Osteocyte (in vitro differentiated cells): Measurements from ENCODE around the gene DUSP5. TPM values are rescaled to one million over a fixed set of nuclear protein-coding genes. Genes with fewer than 3 reads are reported as not detected.
"Not testable (repeated sequence)": the region's sequence is repeated elsewhere in the genome, so short reads cannot be mapped to it uniquely, and the experiment has no call there.

ENCODE experiments used
- DNase-seq: peaks from one replicate; pipeline ENCODE4 v3.0.0; 2021; ENCODE audit warnings: mixed read lengths; ENCODE audit not compliant: unreplicated experiment; ENCODE audit errors: extremely low spot score
- H3K27ac Mint-ChIP-seq: one replicate; pipeline ENCODE4 v1.8.0; 2021; ENCODE audit warnings: mild to moderate bottlenecking, mixed read lengths; ENCODE audit not compliant: unreplicated experiment
- H3K27me3 Mint-ChIP-seq: one replicate; pipeline ENCODE4 v1.8.0; 2021; ENCODE audit warnings: mixed read lengths; ENCODE audit not compliant: unreplicated experiment
- H3K36me3 Mint-ChIP-seq: one replicate; pipeline ENCODE4 v1.8.0; 2021; ENCODE audit warnings: mixed read lengths; ENCODE audit not compliant: unreplicated experiment
- H3K4me1 Mint-ChIP-seq: one replicate; pipeline ENCODE4 v1.8.0; 2021; ENCODE audit warnings: mixed read lengths; ENCODE audit not compliant: unreplicated experiment
- H3K4me3 Mint-ChIP-seq: one replicate; pipeline ENCODE4 v1.8.0; 2021; ENCODE audit warnings: mild to moderate bottlenecking, moderate library complexity, mixed read lengths; ENCODE audit not compliant: unreplicated experiment
- H3K9me3 Mint-ChIP-seq: one replicate; pipeline ENCODE4 v1.8.0; 2021; ENCODE audit warnings: mixed read lengths; ENCODE audit not compliant: unreplicated experiment
- total RNA-seq: library from RNA; stranded (reverse); gene quantifications from 2 replicates; pipeline ENCODE4 v1.2.1, GENCODE V29; 2021
- TF ChIP-seq, protein P1 (sequence below): fragments of 200-600 bp; sonication (generic); IDR thresholded peaks from 2 replicates; pipeline ENCODE4 v1.5.0; 2021; ENCODE audit warnings: antibody characterized with exemption, mild to moderate bottlenecking, moderate library complexity

Gene DUSP5
- total RNA-seq, 1 donor from 2014 or later: 16.1 TPM

DNA sequence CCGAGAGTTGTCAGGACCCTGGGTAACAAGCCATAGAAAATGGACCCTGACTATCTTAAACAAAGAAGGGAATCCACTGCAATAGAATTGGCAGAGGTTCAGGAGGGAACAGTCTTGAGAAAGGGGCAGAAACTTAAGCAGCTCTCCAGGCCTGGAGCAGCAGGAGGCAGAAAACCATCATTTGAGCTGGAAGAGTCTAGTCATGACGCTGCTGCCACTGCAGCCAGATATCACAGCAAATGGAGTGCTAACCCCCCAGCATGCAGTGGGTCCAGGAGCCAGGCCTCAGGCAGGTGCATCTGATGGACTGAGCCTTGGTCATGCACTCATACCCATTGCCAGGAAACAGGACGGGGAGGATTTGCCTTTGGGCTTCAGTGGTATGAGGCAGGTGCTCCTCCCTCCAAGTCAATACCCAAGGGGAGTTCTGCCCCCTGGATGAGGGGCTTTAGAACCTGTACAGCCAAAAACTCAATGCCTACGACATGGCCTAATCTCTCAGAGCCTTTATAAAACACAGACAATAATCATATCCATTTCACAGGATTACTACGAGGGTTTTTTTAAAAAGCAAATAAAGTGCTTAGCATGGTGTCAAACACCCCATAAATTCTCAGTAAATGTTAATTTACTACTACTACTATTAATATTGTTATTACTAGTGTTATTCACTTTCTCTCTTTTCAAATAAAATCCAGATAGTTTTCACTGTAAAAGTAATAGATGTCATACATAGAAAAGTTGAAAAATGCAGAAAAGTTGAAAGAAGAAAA lies 30.7 kb downstream of the DUSP5 start:
- Mint-ChIP-seq H3K36me3 (no peaks in the 10 kb centered on the region), H3K4me3 (no peak overlapping the region), H3K9me3 (no peaks in the 10 kb centered on the region), H3K27me3 (no peaks in the 10 kb centered on the region), H3K4me1 (peaks cover 47% of the 10 kb centered on the region), H3K27ac (peak overlapping the region; percentile 93)
- peak; percentile 56 for DNase-seq
- TF ChIP-seq, protein P1, sequence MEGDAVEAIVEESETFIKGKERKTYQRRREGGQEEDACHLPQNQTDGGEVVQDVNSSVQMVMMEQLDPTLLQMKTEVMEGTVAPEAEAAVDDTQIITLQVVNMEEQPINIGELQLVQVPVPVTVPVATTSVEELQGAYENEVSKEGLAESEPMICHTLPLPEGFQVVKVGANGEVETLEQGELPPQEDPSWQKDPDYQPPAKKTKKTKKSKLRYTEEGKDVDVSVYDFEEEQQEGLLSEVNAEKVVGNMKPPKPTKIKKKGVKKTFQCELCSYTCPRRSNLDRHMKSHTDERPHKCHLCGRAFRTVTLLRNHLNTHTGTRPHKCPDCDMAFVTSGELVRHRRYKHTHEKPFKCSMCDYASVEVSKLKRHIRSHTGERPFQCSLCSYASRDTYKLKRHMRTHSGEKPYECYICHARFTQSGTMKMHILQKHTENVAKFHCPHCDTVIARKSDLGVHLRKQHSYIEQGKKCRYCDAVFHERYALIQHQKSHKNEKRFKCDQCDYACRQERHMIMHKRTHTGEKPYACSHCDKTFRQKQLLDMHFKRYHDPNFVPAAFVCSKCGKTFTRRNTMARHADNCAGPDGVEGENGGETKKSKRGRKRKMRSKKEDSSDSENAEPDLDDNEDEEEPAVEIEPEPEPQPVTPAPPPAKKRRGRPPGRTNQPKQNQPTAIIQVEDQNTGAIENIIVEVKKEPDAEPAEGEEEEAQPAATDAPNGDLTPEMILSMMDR: no peak

DNA sequence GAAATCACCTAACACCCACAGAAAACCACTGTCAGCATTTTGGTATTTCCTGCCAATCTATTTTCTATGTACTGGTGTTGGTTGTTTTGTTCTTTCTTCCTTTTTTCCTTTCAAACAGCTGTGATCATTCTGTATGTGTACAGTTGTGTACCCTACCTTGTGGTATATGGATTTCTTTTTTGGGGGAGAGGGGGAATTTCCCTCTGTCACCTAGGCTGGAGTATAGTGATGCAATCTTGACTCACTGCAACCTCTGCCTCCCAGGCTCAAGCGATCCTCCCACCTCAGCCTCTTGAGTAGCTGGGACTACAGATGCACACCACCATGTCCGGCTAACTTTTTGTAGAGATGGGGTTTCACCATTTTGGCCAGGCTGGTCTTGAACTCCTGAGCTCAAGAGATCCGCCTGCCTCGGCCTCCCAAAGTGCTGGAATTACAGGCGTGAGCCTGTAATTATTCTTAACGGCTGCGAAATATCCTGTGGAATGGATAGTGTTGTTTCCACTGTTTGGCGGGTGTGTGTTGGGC lies 31.4 kb downstream of the DUSP5 start:
- H3K9me3 Mint-ChIP-seq, H3K27me3 Mint-ChIP-seq, H3K36me3 Mint-ChIP-seq, H3K4me3 Mint-ChIP-seq: not testable (repeated sequence)
- Mint-ChIP-seq H3K27ac (peak overlapping the region; percentile 93), H3K4me1 (peaks cover 47% of the 10 kb centered on the region)
- DNase-seq: peak; percentile 11

DNA sequence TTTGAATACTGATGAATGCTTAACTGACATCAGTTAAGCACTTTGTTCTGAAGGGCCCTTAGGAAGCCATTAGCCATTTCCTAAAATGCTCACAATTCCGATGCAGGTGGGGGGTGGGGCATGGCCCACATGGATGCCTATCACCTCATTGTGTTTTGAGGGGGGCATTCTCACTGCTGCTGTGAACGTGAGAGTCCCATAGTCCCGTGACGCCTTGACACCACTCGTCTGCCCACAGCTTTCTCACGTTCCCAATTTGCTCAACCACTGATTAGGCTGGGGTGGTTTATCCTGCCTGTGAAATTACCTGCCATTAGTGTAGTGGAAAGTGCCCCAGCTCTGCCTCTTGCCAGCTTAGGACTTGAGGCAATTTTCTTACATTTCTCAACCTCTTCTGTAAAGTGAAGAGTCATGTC lies 31.9 kb downstream of the DUSP5 start:
- H3K9me3 Mint-ChIP-seq: no peaks in the 10 kb centered on the region
- H3K27me3 Mint-ChIP-seq: no peaks in the 10 kb centered on the region
- peak overlapping the region; percentile 56 for H3K27ac Mint-ChIP-seq

DNA sequence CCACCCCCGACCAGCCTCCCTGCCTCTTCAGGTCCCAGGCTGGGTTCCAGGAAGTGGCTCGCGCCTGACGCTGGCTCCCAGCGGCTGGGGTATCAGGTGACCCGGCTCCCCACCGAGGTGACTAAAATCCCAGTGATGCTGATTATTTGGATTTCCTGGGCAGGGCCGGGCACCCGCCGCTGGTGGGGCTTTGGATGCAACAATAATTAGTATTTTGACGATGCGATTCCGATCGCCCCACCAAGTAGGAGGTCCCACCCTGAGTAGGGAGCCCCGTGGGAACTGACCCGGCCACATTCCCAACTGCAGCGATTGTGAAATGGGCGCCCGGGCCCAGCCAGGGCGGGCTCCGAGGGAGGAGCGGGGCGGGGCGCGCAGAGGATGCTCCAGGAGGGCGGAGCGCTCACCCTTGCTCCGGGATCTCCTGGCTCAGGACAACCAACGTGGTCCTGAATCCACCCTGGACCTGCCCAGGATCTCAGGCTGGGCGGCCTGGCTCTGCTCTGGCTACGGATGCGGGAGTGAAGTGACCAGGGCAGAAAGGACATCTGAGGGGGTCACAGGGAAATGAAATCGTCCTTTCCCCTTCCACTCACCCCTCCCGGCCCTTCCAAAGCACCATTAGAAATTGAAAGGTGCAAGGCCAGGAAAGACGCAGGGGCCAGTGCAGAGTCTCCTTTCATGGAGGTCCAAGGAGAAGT lies 32.6 kb downstream of the DUSP5 start:
- peak; percentile 84 for DNase-seq
- H3K27ac Mint-ChIP-seq: peak overlapping the region; percentile 57
- H3K27me3 Mint-ChIP-seq: no peaks in the 10 kb centered on the region
- no peaks in the 10 kb centered on the region for H3K9me3 Mint-ChIP-seq
- TF ChIP-seq, protein P1: no peak
- peak overlapping the region; percentile 35 for H3K4me3 Mint-ChIP-seq
- peaks cover 41% of the 10 kb centered on the region for H3K4me1 Mint-ChIP-seq
- no peaks in the 10 kb centered on the region for H3K36me3 Mint-ChIP-seq

More for the DNA sequence above, 31.9 kb downstream of the DUSP5 start:
- peak; percentile 59 for DNase-seq
- H3K4me1 Mint-ChIP-seq: peaks cover 45% of the 10 kb centered on the region
- H3K4me3 Mint-ChIP-seq: no peak overlapping the region
- no peaks in the 10 kb centered on the region for H3K36me3 Mint-ChIP-seq
- TF ChIP-seq, protein P1: no peak

DNA sequence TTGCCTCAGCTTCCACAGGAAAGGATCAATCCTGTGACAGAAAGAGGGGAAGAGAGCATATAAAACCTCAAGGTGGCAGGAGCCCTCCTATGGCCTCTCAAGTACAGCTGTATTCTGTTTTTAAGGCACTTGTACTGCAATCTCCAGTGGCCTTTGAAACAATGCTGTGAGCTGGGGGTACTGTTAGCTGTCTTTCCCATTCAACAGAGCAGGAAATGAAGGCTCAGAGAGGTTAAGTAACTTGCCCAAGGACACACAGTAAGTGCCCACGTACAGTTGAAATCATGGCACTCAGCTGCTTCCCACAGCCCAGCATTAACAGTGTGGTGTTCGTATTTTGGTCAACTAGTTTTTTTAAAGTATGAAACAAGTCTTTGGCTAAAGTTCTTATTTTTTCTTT lies 34.0 kb downstream of the DUSP5 start:
- H3K27ac Mint-ChIP-seq: no peak overlapping the region
- no peaks in the 10 kb centered on the region for H3K9me3 Mint-ChIP-seq
- no peak overlapping the region for H3K4me3 Mint-ChIP-seq
- no peaks in the 10 kb centered on the region for H3K36me3 Mint-ChIP-seq
- DNase-seq: no peak
- no peaks in the 10 kb centered on the region for H3K27me3 Mint-ChIP-seq
- TF ChIP-seq, protein P1: no peak
- peaks cover 47% of the 10 kb centered on the region for H3K4me1 Mint-ChIP-seq

DNA sequence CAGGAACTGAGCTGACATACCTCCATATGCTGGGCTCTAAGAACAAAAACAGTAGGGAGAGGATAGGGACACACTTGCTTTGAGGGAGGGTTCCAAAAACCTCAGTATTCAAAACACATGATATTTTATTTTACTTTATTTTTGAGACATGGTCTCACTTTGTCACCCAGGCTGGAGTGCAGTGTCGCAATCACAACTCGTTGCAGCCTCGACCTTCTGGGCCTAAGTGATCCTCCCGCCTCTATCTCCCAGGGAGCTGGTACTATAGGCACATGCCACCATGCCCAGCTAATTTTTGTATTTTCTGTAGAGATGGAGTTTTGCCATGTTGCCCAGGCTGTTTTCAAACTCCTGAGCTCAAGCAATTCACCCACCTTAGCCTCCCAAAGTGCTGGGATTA lies 34.9 kb downstream of the DUSP5 start:
- H3K27ac Mint-ChIP-seq, H3K36me3 Mint-ChIP-seq, H3K27me3 Mint-ChIP-seq: not testable (repeated sequence)

More for the DNA sequence above, 34.9 kb downstream of the DUSP5 start:
- DNase-seq, H3K9me3 Mint-ChIP-seq, H3K4me3 Mint-ChIP-seq: not testable (repeated sequence)
- peaks cover 40% of the 10 kb centered on the region for H3K4me1 Mint-ChIP-seq
